GM23338 (cell line): ENCODE data around the gene HRH2. TPM values are rescaled to one million over a fixed set of nuclear protein-coding genes. Genes with fewer than 3 reads are reported as not detected.

Experiments used
- ATAC-seq: fragments of 200-7000 bp; cut with Tn5 transposase; 3 replicates; pipeline ENCODE4 v1.9.1; 2020
- DNase-seq: peaks from one replicate; pipeline ENCODE4 v3.0.0-alpha.2; 2015; ENCODE audit warnings: low spot score
- H2AFZ ChIP-seq: fragments of 200-600 bp; sonication (generic); 2 replicates; pipeline ENCODE4 v1.8.0; 2016; ENCODE audit warnings: antibody characterized with exemption, mild to moderate bottlenecking, moderate library complexity
- H3F3A ChIP-seq: fragments of 200-600 bp; sonication (generic); replicated peaks from 2 replicates; pipeline ENCODE4 v1.8.0; 2017; ENCODE audit warnings: antibody characterized with exemption, mixed run types, low read depth
- H3K27ac ChIP-seq: fragments of 200-600 bp; sonication (generic); 2 replicates; pipeline ENCODE4 v1.6.1; 2016; ENCODE audit warnings: low read depth
- H3K27me3 ChIP-seq: fragments of 200-600 bp; sonication (generic); 2 replicates; pipeline ENCODE4 v1.8.0; 2016; ENCODE audit warnings: mild to moderate bottlenecking, mixed run types, moderate library complexity; ENCODE audit not compliant: insufficient read depth
- H3K36me3 ChIP-seq: fragments of 200-600 bp; sonication (generic); 2 replicates; pipeline ENCODE4 v1.8.0; 2016; ENCODE audit warnings: mild to moderate bottlenecking; ENCODE audit not compliant: insufficient read depth
- H3K4me1 ChIP-seq: fragments of 200-600 bp; sonication (generic); 2 replicates; pipeline ENCODE4 v1.8.0; 2016; ENCODE audit warnings: mild to moderate bottlenecking, moderate library complexity; ENCODE audit not compliant: insufficient read depth
- H3K4me2 ChIP-seq: fragments of 200-600 bp; sonication (generic); 2 replicates; pipeline ENCODE4 v1.7.1; 2017; ENCODE audit warnings: mixed run types
- H3K4me3 ChIP-seq: fragments of 200-600 bp; sonication (generic); 2 replicates; pipeline ENCODE4 v1.6.1; 2016; ENCODE audit warnings: mixed run types
- H3K79me2 ChIP-seq: fragments of 200-600 bp; sonication (generic); replicated peaks from 2 replicates; pipeline ENCODE4 v1.8.0; 2017; ENCODE audit warnings: mild to moderate bottlenecking; ENCODE audit not compliant: insufficient read depth
- H3K9me2 ChIP-seq: fragments of 200-600 bp; sonication (generic); 2 replicates; pipeline ENCODE4 v1.8.0; 2017; ENCODE audit not compliant: insufficient read depth
- H4K20me1 ChIP-seq: fragments of 200-600 bp; sonication (generic); replicated peaks from 2 replicates; pipeline ENCODE4 v1.8.0; 2017; ENCODE audit warnings: mild to moderate bottlenecking; ENCODE audit not compliant: insufficient read depth
- H3K27ac Mint-ChIP-seq: 2 replicates; pipeline ENCODE4 v1.8.0; 2020; ENCODE audit warnings: inconsistent platforms, mild to moderate bottlenecking, moderate library complexity, mixed read lengths
- H3K27me3 Mint-ChIP-seq: 3 replicates; pipeline ENCODE4 v1.8.0; 2022; ENCODE audit warnings: low read depth, mild to moderate bottlenecking, moderate library complexity, mixed read lengths, inconsistent platforms; ENCODE audit not compliant: insufficient read depth, poor library complexity
- H3K36me3 Mint-ChIP-seq: 3 replicates; pipeline ENCODE4 v1.8.0; 2021; ENCODE audit warnings: low read depth, mild to moderate bottlenecking, inconsistent platforms, moderate library complexity, mixed read lengths
- H3K4me1 Mint-ChIP-seq: 3 replicates; pipeline ENCODE4 v1.8.0; 2020; ENCODE audit warnings: mild to moderate bottlenecking, inconsistent platforms, mixed read lengths
- H3K4me3 Mint-ChIP-seq: 3 replicates; pipeline ENCODE4 v1.8.0; 2021; ENCODE audit warnings: moderate library complexity, mild to moderate bottlenecking, inconsistent platforms, mixed read lengths
- H3K9me3 Mint-ChIP-seq: 3 replicates; pipeline ENCODE4 v1.8.0; 2020; ENCODE audit warnings: moderate library complexity, mild to moderate bottlenecking, inconsistent platforms, mixed read lengths
- EZH2phosphoT487 ChIP-seq: fragments of 200-600 bp; sonication (generic); IDR thresholded peaks from one replicate; pipeline ENCODE4 v1.8.1; 2018; ENCODE audit warnings: antibody characterized with exemption; ENCODE audit not compliant: unreplicated experiment
- STAT1 ChIP-seq: IDR thresholded peaks from one replicate; pipeline ENCODE4 v1.6.1; 2016; ENCODE audit warnings: antibody characterized with exemption; ENCODE audit not compliant: unreplicated experiment
- ZNF331 ChIP-seq: fragments of 250-450 bp; sonication (Bioruptor Pico); IDR thresholded peaks from 2 replicates; pipeline ENCODE4 v1.5.0; 2020; ENCODE audit warnings: low read depth, mild to moderate bottlenecking, moderate library complexity
- polyA plus RNA-seq: library from polyadenylated mRNA; unstranded; fragments of >200 nt; fragmentation: Nextera tagmentation; extraction: Ambion mirVana; gene quantifications from 2 replicates; pipeline ENCODE4 v1.2.1, GENCODE V29; 2016
- total RNA-seq: library from RNA; depleted of rRNA; stranded (reverse); fragments of >200 nt; shearing (Covaris generic); gene quantifications from 2 replicates; pipeline ENCODE4 v1.2.3, GENCODE V29; 2014
- TF ChIP-seq, protein P1 (sequence below): fragments of 250-450 bp; sonication (Bioruptor Pico); IDR thresholded peaks from 2 replicates; pipeline ENCODE4 v1.5.0; 2020; ENCODE audit warnings: mild to moderate bottlenecking, moderate library complexity
- TF ChIP-seq, protein P2 (sequence below): IDR thresholded peaks from one replicate; pipeline ENCODE4 v1.6.1; 2018; ENCODE audit warnings: antibody characterized with exemption; ENCODE audit not compliant: unreplicated experiment
- TF ChIP-seq, protein P3 (sequence below), 2 experiments: fragments of 200-600 bp in 1 of 2; sonication (generic) in 1 of 2; conservative IDR thresholded peaks; 2 replicates each; pipeline versions ENCODE4 v1.5.1 to v1.6.1; 2016 to 2017; ENCODE audit warnings: antibody characterized with exemption in 2 of 2, low read depth in 2 of 2, mild to moderate bottlenecking in 2 of 2, moderate library complexity in 1 of 2

The HRH2 gene
- total and polyA plus RNA-seq, 2 experiments from 2014 or later, result 6.8 to 7.0 TPM

DNA sequence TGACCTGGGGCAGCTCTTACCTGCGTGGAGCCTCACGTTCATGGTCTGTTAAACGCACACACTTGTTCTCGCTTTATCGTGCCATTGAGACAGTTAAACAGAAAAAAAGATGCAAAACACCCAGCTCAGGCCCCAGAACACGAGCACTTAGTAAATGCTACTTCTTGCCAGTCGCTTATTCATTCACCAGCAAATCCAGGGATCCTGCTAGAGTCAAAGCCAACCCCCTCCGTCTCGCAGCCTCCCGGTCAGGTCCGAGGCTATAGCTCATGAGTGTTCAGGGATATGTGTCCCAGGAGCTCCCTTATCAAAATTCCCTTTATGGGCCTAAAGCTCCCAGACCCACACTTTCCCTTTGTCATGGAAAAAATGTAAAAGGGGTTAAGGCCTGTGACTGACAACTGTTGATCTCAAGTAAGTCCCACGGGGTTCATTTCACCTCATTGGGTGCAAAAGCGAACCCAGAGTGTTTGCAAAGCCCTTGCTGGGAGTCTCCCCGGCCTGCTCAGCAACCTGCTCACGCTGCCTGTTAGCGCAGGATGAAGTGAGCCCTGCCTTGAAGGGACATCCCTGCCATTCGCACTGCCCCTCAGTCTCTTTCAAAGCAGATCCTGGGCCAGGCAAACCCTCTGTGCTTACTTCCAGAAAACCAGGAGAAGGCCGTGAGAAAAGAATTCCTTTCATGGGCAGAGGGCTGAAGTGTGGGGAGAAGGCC is 40.7 kb downstream of the HRH2 start (continued):
- TF ChIP-seq, protein P1, sequence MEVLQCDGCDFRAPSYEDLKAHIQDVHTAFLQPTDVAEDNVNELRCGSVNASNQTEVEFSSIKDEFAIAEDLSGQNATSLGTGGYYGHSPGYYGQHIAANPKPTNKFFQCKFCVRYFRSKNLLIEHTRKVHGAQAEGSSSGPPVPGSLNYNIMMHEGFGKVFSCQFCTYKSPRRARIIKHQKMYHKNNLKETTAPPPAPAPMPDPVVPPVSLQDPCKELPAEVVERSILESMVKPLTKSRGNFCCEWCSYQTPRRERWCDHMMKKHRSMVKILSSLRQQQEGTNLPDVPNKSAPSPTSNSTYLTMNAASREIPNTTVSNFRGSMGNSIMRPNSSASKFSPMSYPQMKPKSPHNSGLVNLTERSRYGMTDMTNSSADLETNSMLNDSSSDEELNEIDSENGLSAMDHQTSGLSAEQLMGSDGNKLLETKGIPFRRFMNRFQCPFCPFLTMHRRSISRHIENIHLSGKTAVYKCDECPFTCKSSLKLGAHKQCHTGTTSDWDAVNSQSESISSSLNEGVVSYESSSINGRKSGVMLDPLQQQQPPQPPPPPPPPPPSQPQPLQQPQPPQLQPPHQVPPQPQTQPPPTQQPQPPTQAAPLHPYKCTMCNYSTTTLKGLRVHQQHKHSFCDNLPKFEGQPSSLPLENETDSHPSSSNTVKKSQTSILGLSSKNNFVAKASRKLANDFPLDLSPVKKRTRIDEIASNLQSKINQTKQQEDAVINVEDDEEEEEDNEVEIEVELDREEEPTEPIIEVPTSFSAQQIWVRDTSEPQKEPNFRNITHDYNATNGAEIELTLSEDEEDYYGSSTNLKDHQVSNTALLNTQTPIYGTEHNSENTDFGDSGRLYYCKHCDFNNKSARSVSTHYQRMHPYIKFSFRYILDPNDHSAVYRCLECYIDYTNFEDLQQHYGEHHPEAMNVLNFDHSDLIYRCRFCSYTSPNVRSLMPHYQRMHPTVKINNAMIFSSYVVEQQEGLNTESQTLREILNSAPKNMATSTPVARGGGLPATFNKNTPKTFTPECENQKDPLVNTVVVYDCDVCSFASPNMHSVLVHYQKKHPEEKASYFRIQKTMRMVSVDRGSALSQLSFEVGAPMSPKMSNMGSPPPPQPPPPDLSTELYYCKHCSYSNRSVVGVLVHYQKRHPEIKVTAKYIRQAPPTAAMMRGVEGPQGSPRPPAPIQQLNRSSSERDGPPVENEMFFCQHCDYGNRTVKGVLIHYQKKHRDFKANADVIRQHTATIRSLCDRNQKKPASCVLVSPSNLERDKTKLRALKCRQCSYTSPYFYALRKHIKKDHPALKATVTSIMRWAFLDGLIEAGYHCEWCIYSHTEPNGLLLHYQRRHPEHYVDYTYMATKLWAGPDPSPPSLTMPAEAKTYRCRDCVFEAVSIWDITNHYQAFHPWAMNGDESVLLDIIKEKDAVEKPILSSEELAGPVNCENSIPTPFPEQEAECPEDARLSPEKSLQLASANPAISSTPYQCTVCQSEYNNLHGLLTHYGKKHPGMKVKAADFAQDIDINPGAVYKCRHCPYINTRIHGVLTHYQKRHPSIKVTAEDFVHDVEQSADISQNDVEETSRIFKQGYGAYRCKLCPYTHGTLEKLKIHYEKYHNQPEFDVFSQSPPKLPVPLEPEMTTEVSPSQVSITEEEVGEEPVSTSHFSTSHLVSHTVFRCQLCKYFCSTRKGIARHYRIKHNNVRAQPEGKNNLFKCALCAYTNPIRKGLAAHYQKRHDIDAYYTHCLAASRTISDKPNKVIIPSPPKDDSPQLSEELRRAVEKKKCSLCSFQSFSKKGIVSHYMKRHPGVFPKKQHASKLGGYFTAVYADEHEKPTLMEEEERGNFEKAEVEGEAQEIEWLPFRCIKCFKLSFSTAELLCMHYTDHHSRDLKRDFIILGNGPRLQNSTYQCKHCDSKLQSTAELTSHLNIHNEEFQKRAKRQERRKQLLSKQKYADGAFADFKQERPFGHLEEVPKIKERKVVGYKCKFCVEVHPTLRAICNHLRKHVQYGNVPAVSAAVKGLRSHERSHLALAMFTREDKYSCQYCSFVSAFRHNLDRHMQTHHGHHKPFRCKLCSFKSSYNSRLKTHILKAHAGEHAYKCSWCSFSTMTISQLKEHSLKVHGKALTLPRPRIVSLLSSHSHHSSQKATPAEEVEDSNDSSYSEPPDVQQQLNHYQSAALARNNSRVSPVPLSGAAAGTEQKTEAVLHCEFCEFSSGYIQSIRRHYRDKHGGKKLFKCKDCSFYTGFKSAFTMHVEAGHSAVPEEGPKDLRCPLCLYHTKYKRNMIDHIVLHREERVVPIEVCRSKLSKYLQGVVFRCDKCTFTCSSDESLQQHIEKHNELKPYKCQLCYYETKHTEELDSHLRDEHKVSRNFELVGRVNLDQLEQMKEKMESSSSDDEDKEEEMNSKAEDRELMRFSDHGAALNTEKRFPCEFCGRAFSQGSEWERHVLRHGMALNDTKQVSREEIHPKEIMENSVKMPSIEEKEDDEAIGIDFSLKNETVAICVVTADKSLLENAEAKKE (CRISPR knock-in tag), result no peak
- TF ChIP-seq ZNF331 (CRISPR knock-in tag), result no peak
- TF ChIP-seq STAT1, result no peak

DNA sequence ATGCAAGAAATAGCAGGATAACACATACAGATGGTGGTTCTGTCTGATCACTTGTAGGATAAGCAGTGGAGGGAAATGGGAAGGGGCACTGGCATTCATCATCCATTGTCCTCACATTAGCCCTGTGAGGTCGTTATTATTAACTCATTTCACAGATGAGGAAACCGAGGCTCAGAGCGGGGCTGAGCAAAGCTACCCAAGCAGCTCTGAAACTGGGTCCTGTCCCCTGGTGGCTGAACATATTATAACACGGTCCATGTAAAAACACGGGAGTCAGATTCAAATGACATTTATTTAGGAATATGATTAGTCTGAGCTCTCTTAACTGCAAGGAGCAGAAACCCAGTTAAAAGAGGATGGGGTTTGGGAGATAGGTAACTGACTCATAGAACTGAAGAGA is 43.1 kb downstream of the HRH2 start:
- DNase-seq, result peak; percentile 29
- Histone ChIP-seq H3K27me3 (no peaks in the 10 kb centered on the region), H3K36me3 (no peaks in the 10 kb centered on the region), H3K79me2 (no peaks in the 10 kb centered on the region), H3K9me2 (no peaks in the 10 kb centered on the region), H4K20me1 (no peaks in the 10 kb centered on the region), H3K4me3 (no peak overlapping the region), H3K27ac (no peak overlapping the region), H3F3A (no peaks in the 10 kb centered on the region), H3K4me2 (no peak overlapping the region), H2AFZ (no peak overlapping the region), H3K4me1 (peaks cover 13% of the 10 kb centered on the region)
- no peak overlapping the region for H3K27ac Mint-ChIP-seq
- no peak overlapping the region for H3K4me3 Mint-ChIP-seq
- H3K4me1 Mint-ChIP-seq, result peaks cover 15% of the 10 kb centered on the region
- peaks cover 13% of the 10 kb centered on the region for H3K27me3 Mint-ChIP-seq
- peaks cover 4% of the 10 kb centered on the region; the same call in 1 of the 3 replicates for H3K9me3 Mint-ChIP-seq
- H3K36me3 Mint-ChIP-seq, result no peaks in the 10 kb centered on the region; the same call in 2 of the 3 replicates
- no peak for ATAC-seq
- TF ChIP-seq, protein P2, sequence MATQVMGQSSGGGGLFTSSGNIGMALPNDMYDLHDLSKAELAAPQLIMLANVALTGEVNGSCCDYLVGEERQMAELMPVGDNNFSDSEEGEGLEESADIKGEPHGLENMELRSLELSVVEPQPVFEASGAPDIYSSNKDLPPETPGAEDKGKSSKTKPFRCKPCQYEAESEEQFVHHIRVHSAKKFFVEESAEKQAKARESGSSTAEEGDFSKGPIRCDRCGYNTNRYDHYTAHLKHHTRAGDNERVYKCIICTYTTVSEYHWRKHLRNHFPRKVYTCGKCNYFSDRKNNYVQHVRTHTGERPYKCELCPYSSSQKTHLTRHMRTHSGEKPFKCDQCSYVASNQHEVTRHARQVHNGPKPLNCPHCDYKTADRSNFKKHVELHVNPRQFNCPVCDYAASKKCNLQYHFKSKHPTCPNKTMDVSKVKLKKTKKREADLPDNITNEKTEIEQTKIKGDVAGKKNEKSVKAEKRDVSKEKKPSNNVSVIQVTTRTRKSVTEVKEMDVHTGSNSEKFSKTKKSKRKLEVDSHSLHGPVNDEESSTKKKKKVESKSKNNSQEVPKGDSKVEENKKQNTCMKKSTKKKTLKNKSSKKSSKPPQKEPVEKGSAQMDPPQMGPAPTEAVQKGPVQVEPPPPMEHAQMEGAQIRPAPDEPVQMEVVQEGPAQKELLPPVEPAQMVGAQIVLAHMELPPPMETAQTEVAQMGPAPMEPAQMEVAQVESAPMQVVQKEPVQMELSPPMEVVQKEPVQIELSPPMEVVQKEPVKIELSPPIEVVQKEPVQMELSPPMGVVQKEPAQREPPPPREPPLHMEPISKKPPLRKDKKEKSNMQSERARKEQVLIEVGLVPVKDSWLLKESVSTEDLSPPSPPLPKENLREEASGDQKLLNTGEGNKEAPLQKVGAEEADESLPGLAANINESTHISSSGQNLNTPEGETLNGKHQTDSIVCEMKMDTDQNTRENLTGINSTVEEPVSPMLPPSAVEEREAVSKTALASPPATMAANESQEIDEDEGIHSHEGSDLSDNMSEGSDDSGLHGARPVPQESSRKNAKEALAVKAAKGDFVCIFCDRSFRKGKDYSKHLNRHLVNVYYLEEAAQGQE, result no peak
- TF ChIP-seq EZH2phosphoT487, result no peak
- no peak for TF ChIP-seq STAT1
- TF ChIP-seq, protein P3, sequence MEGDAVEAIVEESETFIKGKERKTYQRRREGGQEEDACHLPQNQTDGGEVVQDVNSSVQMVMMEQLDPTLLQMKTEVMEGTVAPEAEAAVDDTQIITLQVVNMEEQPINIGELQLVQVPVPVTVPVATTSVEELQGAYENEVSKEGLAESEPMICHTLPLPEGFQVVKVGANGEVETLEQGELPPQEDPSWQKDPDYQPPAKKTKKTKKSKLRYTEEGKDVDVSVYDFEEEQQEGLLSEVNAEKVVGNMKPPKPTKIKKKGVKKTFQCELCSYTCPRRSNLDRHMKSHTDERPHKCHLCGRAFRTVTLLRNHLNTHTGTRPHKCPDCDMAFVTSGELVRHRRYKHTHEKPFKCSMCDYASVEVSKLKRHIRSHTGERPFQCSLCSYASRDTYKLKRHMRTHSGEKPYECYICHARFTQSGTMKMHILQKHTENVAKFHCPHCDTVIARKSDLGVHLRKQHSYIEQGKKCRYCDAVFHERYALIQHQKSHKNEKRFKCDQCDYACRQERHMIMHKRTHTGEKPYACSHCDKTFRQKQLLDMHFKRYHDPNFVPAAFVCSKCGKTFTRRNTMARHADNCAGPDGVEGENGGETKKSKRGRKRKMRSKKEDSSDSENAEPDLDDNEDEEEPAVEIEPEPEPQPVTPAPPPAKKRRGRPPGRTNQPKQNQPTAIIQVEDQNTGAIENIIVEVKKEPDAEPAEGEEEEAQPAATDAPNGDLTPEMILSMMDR (conservative IDR thresholded peaks at IDR 0.05; ENCODE audit: low read depth in 2 of 2), result peak; percentile 41 to 63
